IPS-NIHi7 (cell line): ENCODE data around the gene MOGAT3.
A peak's percentile ranks its signal among the peaks of the same experiment; 100 is the strongest.
"Not testable (repeated sequence)": the region's sequence is repeated elsewhere in the genome, so short reads cannot be mapped to it uniquely, and the experiment has no call there.

Experiments
- DNase-seq: peaks from one replicate; pipeline ENCODE4 v3.0.0; 2012; ENCODE audit warnings: mixed read lengths; ENCODE audit errors: extremely low spot score

The MOGAT3 gene

DNA sequence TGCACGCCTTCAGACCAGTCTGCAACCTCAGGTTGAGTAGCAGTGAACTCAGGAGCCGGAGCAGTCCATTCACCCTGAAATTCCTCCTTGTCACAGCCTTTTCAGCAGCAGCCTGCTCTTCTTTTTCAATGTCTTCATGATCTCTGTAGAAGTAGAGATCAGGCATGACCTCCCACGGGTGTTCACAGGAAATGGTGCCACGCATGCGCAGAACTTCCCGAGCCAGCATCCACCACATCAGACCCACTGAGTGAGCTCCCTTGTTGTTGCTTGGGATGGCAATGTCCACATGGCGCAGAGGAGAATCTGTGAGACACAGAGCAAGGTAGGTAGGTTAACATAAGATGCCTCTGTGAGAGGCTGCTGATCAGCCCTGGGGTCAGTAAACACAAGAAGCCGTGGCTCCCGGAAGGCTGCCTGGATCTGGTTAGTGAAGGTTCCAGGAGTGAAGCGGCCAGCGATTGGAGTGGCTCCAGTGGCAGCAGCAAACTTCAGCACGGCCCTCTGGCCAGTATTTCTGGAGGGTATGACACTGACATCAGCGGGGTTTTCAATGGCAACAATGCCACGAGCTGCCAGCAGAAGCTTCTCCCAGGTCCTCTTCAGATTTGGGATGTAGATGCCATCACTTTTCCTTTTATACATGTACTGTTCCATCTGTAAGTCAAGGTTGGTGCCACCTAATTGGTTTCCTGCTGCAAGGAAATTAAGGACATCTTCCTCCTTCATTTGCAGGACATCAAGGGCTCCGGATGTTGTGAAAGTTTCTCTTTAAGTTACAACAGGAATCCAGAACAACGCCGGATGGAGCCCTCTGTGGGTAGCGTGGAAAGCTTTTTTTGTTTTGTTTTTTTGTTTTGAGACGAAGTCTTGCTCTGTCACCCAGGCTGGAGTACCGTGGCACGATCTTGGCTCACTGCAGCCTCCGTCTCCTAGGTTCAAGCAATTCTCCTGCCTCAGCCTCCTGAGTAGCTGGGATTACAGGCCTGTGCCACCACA lies 3.2 kb upstream of the MOGAT3 start:
- not testable (repeated sequence) for DNase-seq

GRCh38 chr7:101202603-101202918 lies 1.7 kb upstream of the MOGAT3 start:
- DNase-seq = no peak

DNA sequence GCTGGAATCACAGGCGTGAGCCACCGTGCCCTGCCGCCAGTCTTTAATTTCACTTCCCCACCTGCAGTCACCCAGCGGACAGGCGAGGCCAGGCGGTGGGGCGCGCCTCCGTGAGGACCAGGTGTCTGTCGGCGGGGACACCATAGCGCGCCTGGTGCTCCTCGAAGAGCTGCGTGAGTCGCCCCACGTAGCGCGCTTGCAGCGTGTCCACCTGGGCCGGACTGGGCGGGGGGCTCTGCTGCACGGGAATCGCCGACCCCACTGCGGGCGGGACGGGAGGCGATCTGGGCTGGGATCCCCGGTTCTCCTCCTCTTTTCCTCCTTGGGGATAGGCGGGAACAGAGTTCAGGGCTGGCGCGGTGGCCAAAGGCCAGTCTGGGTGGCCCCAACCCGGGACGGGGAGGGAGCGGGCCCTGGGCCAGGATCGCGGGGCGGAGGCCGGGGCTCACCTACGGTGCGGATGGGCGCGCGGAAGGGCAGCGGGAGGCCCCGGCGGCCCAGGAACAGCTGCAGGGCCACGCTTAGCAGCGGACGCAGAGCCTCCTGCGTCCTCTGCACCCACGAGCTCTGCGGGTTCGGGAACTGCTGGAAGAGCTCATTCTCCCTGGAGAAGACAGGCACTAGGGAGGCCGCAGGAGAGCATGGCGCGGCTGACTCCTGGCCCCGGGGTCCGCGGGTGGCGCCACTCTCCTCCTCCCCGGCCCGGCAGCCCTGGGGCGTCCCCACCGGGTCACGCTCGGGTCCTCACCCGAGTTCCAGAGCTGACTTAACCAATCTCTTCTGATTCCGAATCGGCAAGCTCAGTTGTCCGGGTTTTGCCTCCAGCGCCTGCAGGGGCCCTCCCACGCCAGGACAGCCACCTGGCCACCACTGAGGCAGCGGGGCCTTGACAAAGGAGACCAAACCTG lies 1.1 kb upstream of the MOGAT3 start:
- peak; percentile 57 for DNase-seq

DNA sequence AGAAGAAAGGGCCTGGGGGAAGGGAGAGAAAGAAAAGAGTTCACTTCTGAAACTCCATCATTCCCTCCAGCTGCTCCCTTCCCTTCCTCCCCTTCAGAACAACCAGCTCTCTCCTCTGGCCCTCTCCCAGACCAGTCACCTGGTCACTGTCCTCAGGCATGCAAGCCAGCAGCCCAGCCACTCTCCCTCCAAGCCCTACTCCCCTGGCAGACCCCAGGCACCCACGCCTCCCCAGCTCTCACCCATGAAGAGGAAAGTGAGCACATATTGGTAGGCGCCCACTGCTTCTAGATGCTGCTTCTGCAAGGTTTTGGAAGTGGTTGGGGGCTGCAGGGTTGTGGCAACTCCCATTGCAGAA lies 353 bp downstream of the MOGAT3 start:
- no peak for DNase-seq

- DNase-seq = not testable (repeated sequence)
These were observed 1.3 kb downstream of the MOGAT3 start for GRCh38 chr7:101199522-101199921.

DNA sequence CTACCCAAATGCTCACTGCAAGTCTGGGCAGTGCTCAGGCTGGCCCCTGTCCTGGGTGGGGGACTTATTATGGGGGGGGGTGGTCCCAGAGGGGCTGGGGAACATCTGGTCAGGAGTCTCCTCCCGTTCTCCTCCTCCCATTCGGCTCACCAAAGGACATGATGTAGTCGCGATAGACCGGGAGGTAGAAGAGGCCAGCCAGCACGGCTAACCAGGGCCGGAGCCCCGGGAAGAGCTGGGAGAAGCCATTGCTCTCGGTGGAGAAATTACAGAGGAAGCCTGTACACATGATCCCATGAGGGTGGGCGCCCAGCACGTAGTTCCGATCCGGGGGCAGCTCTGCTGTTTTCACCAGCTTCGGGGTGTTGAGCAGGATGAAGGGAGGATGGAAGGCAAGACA lies 2.4 kb downstream of the MOGAT3 start:
- DNase-seq = no peak

DNA sequence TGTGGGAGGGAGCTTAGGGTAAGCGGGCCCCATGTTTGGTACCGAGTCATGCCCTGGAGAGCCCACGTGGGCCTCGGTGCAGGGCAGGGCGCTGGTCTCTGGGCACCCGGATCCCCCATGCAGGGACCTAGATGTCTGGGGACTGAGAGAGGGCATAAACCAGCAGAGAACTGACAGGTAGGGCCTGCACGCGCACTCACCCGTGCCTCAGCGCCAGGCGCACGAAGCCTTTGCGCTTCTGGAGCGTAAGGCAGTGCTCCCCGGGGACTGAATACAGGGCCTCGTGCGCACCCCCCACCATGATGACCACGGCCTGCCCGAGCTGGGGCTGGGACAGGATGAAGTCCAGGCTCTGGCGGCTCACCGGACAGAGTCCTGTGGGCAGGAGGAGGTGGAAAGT lies 2.8 kb downstream of the MOGAT3 start:
- DNase-seq = no peak

DNA sequence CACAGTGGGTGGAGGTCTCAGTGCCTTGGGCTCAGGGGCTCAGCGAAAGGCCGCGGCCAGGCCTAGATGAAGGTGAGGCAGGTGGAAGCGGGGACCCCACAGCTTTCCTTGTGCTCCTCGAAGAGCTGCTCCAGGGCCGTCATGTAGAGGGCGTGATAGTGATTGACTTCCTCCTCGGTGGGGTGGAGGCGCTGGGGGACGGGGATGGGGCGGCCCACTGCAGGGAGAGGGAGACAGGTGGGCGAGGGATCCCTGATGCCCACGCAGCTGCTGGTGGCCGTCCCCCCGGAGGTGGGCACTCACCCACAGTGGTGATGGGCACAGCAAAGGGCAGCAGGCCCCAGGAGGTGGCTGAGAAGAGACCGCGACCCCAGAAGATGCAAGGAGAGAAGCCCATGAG lies 5.0 kb downstream of the MOGAT3 start:
- no peak for DNase-seq

DNA sequence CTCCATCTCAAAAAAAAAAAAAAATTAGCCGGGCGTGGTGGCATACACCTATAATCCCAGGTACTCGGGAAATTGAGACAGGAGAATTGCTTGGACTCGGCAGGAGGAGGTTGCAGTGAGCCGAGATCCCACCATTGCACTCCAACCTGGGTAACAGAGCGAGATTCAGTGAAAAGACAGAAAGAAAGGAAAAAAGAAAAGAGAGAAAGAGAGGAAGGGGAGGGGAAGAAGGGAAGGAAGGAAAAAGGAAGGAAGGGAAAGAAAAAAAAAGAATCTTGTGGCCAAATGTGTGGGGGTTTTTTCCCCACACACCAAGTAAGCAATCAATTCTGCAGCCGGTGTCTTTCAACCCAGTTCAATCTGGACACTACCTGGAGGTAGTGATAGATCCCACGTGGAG lies 11.7 kb downstream of the MOGAT3 start:
- DNase-seq = no peak

GRCh38 chr7:101186844-101187428 lies 13.9 kb downstream of the MOGAT3 start:
- no peak for DNase-seq

- DNase-seq = no peak
These were observed 14.6 kb downstream of the MOGAT3 start for GRCh38 chr7:101186194-101186593.

DNA sequence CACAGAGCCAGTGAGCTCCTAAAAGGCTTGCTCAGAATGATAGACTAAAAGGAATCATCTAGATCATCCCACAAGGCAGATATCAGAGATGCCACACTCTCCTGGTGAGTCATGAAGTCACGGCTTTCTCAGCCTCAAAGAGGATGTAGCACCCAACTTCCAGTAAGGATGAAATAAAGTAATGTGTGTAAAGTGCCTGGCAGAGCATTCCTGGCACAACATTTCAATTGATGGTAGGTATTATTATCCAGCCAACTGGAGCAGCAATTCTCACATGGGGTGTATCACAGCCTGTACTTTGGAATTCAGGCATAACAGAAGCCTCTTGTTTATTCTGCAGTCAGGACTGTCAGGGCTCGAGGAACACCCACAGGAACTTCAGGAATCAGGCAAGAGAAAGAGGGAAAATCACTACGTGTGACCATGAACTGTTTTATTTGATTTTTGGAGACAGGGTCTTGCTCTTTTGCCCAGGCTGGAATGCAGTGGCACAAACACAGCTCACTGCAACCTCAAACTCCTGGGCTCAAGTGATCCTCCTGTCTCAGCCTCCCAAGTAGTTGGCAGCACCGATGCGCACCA lies 15.5 kb downstream of the MOGAT3 start:
- no peak for DNase-seq

DNA sequence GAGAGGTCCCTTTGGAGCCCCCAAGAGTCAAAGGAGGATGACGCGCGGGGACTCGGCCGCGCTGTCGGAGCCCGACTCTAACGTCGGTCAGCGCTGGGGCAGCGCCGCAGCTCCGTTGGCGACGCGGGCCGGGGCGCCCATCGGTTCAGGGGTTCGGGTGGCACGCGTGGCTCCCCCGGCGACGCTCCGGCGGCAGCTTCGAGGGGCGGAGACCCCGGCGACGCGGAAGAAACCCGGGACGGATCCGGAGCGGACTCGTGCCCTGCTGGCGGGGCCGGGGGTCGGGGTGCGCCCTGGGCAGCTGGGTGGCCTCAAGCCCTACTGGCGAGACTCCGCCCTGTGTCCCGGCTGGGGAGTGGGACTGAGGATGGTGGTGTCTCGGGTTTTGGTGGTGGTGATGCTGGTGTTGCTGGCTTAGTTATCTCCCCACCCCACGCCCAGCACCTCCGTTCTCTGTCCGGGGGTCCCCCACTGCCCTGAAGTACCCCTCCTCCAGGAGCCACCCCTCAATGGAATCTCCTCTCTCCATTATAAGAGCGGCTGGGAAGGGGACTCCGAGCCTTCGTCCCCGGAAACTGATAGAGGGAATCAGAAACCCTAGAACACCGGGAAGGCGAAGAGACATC lies 20.6 kb downstream of the MOGAT3 start, which contains the start of gene NAT16:
Gene NAT16 (minus strand): TSS at position 164 of the 626 bp plus-strand sequence. CDS start 5,486 bp downstream, outside the sequence.
- DNase-seq = no peak

- no peak for DNase-seq
These were observed 21.1 kb downstream of the MOGAT3 start for GRCh38 chr7:101179713-101180112.

GRCh38 chr7:101179117-101179516 lies 21.7 kb downstream of the MOGAT3 start:
- no peak for DNase-seq

GRCh38 chr7:101177644-101178043 lies 23.2 kb downstream of the MOGAT3 start:
- DNase-seq = no peak

DNA sequence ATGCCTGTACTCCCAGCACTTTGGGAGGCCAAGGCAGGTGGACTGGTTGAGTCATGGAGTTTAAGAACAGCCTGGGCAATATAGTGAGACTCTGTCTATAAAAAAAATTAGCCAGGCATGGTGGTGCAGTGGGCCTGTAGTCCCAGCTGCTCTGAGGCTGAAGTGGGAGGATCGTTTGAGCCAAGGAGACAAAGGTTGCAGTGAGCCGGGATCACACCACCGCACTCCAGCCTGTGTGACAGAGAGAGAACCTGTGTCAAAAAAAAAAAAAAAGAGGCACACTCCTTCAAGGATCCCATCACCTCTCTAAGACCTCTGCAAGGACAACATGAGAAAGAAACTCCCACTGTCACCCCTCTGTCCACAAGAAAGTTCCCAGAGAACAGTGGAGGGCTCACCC lies 25.2 kb downstream of the MOGAT3 start:
- DNase-seq = no peak

DNA sequence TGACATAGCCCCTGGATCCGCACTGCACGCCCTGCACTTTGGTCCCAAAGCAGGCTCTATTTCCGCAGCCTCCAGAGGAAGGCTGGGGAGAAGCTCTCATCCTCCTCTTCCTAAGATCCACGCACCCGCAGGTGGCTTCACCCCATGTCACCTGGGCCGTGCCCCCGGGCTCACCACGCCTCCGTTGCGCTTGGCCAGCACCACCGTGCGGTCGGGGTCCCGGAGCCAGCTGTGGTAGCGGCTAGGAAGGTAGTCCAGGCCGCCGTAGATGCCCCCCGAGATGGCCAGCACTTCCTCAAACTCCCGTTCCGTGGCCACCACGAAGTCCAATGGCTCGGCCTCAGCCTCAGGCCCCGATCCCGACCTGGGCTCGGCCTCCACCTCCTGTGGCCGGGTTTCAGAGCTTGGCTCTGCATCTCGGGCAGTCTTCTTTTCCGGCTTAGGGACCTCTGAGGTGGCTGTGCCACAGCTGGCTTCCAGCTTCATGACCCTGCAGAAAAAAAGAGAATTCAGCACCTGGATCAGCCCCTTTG lies 26.4 kb downstream of the MOGAT3 start:
- no peak for DNase-seq

DNA sequence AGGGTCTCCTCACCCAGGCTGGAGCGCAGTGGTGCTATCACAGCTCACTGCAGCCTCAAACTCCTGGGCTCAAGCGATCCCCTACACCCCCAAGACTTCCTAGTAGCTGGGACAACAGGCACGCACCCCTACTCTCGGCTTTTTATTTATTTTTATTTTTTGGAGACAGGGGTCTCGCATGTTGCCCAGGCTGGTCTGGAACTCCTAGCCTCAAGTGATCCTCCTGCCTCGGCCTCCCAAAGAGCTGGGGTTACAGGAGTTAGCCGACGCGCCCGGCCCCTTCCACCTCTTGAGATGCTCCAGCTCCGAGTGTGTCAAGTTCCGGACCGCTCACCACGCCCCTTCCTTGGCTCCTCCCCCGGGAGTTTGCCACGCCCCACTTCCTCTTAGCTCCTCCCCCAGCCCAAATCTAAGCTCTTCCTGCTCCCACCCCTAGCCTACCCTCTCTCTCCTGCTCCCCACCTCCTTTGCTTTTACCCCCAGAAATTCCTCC lies 27.0 kb downstream of the MOGAT3 start:
- DNase-seq = peak; percentile 82

DNA sequence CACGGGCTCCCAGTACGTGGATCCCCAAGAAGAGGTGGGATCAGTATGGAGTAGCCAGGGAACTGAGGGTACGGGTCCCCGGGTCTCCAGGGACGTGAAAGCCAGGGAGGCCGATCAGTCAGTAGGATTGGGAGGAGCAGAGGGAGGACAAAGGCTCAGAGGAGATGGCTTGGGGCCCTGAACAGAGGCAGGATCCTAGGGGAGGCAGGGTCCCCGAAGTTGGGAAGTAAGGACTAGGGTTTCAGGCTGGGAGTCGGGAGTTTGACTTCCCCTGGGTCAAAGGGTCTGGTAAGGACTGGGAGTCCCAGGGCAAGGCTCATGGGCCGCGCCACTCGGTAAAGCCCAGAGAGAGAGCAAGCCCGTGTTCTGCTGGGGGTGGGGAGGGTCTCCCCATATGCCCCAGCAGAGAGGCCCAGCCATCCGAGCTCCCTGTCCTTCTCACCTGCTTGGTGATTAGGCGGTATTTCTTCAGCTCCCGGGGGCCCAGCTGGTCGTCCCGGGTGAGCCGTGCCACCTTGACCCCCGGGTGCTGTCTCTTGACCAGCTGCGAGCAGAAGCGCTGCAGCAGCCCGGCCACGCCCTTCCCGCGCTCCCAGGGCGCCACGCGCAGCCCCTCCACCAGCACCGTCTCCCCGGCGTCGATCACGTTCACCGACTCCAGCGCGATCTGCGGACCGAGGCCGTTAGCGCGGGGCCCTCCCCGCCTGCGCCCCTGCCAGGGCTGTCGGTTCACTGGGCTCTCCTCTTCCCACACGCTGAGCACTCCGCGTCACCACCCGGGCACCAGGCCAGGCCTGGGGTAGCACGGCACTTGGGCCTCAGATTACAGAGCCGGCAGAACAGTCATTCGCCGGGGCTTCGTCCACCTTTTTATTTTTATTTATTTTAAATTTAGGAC lies 27.7 kb downstream of the MOGAT3 start:
- DNase-seq = no peak
